ENCODE results near the gene MAP3K21.

DNA sequence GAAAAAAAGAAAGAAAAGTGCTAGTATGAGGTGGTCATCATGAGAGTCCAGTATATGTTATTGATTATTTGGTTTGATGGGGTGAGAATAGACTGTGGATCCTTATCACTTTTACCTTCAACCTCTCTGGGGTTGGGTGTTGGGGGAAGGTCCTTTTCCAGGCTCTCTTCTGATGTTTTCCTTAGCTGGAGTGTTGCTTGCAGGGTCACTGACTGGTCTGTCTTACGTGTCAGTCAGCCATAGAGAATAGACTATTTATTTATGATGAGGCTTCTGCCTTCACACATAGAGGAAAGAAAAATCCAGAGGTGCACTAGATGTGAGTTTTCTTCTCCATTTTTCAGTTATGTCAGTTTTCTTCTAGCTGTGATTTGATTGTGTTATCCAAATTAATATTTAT lies 36.5 kb downstream of the MAP3K21 start:
- TF ChIP-seq, protein P1, sequence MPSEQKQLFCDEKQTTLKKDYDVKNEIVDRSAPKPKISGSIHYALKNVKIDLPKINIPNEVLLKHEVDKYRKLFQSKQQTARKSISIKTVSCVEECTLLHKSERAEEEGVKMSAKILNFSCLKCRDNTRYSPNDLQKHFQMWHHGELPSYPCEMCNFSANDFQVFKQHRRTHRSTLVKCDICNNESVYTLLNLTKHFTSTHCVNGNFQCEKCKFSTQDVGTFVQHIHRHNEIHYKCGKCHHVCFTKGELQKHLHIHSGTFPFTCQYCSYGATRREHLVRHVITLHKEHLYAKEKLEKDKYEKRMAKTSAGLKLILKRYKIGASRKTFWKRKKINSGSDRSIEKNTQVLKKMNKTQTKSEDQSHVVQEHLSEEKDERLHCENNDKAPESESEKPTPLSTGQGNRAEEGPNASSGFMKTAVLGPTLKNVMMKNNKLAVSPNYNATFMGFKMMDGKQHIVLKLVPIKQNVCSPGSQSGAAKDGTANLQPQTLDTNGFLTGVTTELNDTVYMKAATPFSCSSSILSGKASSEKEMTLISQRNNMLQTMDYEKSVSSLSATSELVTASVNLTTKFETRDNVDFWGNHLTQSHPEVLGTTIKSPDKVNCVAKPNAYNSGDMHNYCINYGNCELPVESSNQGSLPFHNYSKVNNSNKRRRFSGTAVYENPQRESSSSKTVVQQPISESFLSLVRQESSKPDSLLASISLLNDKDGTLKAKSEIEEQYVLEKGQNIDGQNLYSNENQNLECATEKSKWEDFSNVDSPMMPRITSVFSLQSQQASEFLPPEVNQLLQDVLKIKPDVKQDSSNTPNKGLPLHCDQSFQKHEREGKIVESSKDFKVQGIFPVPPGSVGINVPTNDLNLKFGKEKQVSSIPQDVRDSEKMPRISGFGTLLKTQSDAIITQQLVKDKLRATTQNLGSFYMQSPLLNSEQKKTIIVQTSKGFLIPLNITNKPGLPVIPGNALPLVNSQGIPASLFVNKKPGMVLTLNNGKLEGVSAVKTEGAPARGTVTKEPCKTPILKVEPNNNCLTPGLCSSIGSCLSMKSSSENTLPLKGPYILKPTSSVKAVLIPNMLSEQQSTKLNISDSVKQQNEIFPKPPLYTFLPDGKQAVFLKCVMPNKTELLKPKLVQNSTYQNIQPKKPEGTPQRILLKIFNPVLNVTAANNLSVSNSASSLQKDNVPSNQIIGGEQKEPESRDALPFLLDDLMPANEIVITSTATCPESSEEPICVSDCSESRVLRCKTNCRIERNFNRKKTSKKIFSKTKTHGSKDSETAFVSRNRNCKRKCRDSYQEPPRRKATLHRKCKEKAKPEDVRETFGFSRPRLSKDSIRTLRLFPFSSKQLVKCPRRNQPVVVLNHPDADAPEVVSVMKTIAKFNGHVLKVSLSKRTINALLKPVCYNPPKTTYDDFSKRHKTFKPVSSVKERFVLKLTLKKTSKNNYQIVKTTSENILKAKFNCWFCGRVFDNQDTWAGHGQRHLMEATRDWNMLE (tag by site-specific recombination; conservative IDR thresholded peaks at IDR 0.05; ENCODE audit: low read depth): no peak
- TF ChIP-seq, protein P2, sequence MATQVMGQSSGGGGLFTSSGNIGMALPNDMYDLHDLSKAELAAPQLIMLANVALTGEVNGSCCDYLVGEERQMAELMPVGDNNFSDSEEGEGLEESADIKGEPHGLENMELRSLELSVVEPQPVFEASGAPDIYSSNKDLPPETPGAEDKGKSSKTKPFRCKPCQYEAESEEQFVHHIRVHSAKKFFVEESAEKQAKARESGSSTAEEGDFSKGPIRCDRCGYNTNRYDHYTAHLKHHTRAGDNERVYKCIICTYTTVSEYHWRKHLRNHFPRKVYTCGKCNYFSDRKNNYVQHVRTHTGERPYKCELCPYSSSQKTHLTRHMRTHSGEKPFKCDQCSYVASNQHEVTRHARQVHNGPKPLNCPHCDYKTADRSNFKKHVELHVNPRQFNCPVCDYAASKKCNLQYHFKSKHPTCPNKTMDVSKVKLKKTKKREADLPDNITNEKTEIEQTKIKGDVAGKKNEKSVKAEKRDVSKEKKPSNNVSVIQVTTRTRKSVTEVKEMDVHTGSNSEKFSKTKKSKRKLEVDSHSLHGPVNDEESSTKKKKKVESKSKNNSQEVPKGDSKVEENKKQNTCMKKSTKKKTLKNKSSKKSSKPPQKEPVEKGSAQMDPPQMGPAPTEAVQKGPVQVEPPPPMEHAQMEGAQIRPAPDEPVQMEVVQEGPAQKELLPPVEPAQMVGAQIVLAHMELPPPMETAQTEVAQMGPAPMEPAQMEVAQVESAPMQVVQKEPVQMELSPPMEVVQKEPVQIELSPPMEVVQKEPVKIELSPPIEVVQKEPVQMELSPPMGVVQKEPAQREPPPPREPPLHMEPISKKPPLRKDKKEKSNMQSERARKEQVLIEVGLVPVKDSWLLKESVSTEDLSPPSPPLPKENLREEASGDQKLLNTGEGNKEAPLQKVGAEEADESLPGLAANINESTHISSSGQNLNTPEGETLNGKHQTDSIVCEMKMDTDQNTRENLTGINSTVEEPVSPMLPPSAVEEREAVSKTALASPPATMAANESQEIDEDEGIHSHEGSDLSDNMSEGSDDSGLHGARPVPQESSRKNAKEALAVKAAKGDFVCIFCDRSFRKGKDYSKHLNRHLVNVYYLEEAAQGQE (tag by site-specific recombination; IDR thresholded peaks at IDR 0.05): no peak
- TF ChIP-seq ZNF335 (tag by site-specific recombination; conservative IDR thresholded peaks at IDR 0.05): no peak
- TF ChIP-seq, protein P3, sequence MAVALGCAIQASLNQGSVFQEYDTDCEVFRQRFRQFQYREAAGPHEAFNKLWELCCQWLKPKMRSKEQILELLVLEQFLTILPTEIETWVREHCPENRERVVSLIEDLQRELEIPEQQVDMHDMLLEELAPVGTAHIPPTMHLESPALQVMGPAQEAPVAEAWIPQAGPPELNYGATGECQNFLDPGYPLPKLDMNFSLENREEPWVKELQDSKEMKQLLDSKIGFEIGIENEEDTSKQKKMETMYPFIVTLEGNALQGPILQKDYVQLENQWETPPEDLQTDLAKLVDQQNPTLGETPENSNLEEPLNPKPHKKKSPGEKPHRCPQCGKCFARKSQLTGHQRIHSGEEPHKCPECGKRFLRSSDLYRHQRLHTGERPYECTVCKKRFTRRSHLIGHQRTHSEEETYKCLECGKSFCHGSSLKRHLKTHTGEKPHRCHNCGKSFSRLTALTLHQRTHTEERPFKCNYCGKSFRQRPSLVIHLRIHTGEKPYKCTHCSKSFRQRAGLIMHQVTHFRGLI (tag by site-specific recombination; IDR thresholded peaks at IDR 0.05): no peak
- TF ChIP-seq, protein P4, sequence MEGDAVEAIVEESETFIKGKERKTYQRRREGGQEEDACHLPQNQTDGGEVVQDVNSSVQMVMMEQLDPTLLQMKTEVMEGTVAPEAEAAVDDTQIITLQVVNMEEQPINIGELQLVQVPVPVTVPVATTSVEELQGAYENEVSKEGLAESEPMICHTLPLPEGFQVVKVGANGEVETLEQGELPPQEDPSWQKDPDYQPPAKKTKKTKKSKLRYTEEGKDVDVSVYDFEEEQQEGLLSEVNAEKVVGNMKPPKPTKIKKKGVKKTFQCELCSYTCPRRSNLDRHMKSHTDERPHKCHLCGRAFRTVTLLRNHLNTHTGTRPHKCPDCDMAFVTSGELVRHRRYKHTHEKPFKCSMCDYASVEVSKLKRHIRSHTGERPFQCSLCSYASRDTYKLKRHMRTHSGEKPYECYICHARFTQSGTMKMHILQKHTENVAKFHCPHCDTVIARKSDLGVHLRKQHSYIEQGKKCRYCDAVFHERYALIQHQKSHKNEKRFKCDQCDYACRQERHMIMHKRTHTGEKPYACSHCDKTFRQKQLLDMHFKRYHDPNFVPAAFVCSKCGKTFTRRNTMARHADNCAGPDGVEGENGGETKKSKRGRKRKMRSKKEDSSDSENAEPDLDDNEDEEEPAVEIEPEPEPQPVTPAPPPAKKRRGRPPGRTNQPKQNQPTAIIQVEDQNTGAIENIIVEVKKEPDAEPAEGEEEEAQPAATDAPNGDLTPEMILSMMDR (tag by site-specific recombination; IDR thresholded peaks at IDR 0.05): no peak
- TF ChIP-seq, protein P5, sequence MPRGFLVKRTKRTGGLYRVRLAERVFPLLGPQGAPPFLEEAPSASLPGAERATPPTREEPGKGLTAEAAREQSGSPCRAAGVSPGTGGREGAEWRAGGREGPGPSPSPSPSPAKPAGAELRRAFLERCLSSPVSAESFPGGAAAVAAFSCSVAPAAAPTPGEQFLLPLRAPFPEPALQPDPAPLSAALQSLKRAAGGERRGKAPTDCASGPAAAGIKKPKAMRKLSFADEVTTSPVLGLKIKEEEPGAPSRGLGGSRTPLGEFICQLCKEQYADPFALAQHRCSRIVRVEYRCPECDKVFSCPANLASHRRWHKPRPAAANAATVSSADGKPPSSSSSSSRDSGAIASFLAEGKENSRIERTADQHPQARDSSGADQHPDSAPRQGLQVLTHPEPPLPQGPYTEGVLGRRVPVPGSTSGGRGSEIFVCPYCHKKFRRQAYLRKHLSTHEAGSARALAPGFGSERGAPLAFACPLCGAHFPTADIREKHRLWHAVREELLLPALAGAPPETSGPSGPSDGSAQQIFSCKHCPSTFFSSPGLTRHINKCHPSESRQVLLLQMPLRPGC (tag by site-specific recombination; IDR thresholded peaks at IDR 0.05): no peak
- TF ChIP-seq, protein P6, sequence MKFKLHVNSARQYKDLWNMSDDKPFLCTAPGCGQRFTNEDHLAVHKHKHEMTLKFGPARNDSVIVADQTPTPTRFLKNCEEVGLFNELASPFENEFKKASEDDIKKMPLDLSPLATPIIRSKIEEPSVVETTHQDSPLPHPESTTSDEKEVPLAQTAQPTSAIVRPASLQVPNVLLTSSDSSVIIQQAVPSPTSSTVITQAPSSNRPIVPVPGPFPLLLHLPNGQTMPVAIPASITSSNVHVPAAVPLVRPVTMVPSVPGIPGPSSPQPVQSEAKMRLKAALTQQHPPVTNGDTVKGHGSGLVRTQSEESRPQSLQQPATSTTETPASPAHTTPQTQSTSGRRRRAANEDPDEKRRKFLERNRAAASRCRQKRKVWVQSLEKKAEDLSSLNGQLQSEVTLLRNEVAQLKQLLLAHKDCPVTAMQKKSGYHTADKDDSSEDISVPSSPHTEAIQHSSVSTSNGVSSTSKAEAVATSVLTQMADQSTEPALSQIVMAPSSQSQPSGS (tag by site-specific recombination; IDR thresholded peaks at IDR 0.05; ENCODE audit: low read depth): no peak
- TF ChIP-seq ZNF473 (tag by site-specific recombination; IDR thresholded peaks at IDR 0.05): no peak

Data from HEK293 (cell line).